Activated T-helper 1 cell treated with anti-CD3 and anti-CD28 coated beads, Interleukin-12 subunit alpha, Interleukin-12 subunit beta, Interleukin-2, Interleukin-4 antibody, amounts not matched to agents 30 ng/mL and 10 ng/mL and 1 ng/mL, durations not matched to agents 14 hours and 24 hours and 36 hours (primary cell): Measurements from ENCODE around the gene DPH1. TPM values are rescaled to one million over a fixed set of nuclear protein-coding genes. Genes with fewer than 3 reads are reported as not detected.
A peak's percentile ranks its signal among the peaks of the same experiment; 100 is the strongest.

Experiments
- DNase-seq: peaks from one replicate; pipeline ENCODE4 v3.0.0; 2021; ENCODE audit warnings: low spot score
- H3K27ac Mint-ChIP-seq: one replicate; pipeline ENCODE4 v1.8.0; 2021; ENCODE audit warnings: mild to moderate bottlenecking, mixed read lengths
- H3K27me3 Mint-ChIP-seq: one replicate; pipeline ENCODE4 v1.8.0; 2022; ENCODE audit warnings: mild to moderate bottlenecking, moderate library complexity, mixed read lengths; ENCODE audit not compliant: insufficient read depth
- H3K36me3 Mint-ChIP-seq: one replicate; pipeline ENCODE4 v1.8.0; 2021; ENCODE audit warnings: low read depth, mixed read lengths
- H3K4me1 Mint-ChIP-seq: one replicate; pipeline ENCODE4 v1.8.0; 2021; ENCODE audit warnings: low read depth, mixed read lengths
- H3K4me3 Mint-ChIP-seq: one replicate; pipeline ENCODE4 v1.8.0; 2021; ENCODE audit warnings: mild to moderate bottlenecking, moderate library complexity, mixed read lengths
- H3K9me3 Mint-ChIP-seq: one replicate; pipeline ENCODE4 v1.8.0; 2021; ENCODE audit warnings: mixed read lengths
- intact Hi-C: fragments of 100-400 bp; cut with micrococcal nuclease; formaldehyde crosslinking; loops from one replicate; pipeline ENCODE4 v1.15.1; 2024
- total RNA-seq: library from RNA; stranded (reverse); gene quantifications from 2 replicates; pipeline ENCODE4 v1.2.3, GENCODE V29; 2022

Gene DPH1
- total RNA-seq, 1 donor from 2014 or later, result 49.4 TPM

GRCh38 chr17:2081564-2081963, 51.6 kb downstream of the DPH1 start:
- peak overlapping the region; percentile 7 for H3K27ac Mint-ChIP-seq
- H3K36me3 Mint-ChIP-seq, result peaks cover 34% of the 10 kb centered on the region
- intact Hi-C loops, result no loop called here
- DNase-seq, result no peak
- H3K27me3 Mint-ChIP-seq, result no peaks in the 10 kb centered on the region
- H3K4me1 Mint-ChIP-seq, result peaks cover 54% of the 10 kb centered on the region
- H3K9me3 Mint-ChIP-seq, result no peaks in the 10 kb centered on the region
- no peak overlapping the region for H3K4me3 Mint-ChIP-seq

DNA sequence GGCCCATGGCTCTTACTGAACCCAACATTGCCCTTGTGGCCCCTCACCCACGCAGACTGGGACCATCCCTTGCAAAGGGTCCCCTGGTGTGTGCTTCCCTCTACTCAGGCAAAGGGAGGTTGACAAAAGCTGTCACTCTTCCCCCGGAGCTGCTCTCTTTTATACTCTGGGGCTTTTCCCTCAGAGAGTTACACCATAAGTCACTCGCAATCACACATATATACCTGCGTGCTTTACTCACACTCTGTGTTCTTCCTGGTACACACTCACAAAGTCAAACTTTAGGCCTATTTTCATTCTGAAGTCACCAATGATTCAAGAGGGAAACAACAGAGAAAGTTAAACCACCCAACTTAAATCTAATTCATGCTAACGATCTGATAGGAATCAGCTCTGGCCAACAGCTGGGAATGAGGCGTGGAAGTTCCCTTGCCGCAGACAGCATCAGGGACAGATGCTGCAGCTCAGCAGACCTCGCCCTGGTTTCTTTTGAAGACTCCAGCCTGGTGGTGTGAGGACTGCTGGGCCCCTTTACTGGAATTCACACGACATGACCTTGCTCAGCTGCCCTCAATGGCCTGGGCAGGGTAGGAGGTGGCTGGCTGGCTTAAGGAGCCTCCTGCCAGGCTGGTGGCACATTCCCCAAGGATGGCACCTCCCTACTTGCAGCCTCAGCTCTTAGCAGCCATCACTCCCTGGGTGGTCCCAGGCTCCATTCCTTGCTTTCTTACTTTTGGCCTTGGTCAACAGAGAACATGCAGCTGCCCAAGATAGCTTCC, 52.2 kb downstream of the DPH1 start:
- no peak overlapping the region for H3K27ac Mint-ChIP-seq
- peaks cover 60% of the 10 kb centered on the region for H3K4me1 Mint-ChIP-seq
- H3K27me3 Mint-ChIP-seq, result no peaks in the 10 kb centered on the region
- H3K9me3 Mint-ChIP-seq, result no peaks in the 10 kb centered on the region
- intact Hi-C loops, result no loop called here
- DNase-seq, result no peak
- peaks cover 33% of the 10 kb centered on the region for H3K36me3 Mint-ChIP-seq
- no peak overlapping the region for H3K4me3 Mint-ChIP-seq

- Mint-ChIP-seq H3K4me3 (peak overlapping the region; percentile 10), H3K27ac (peak overlapping the region; percentile 57), H3K9me3 (no peaks in the 10 kb centered on the region), H3K27me3 (peaks cover 1% of the 10 kb centered on the region), H3K4me1 (peaks cover 74% of the 10 kb centered on the region), H3K36me3 (peaks cover 28% of the 10 kb centered on the region)
- intact Hi-C loops, result no loop called here
- no peak for DNase-seq
Measured at GRCh38 chr17:2083613-2084035, 53.7 kb downstream of the DPH1 start.

DNA sequence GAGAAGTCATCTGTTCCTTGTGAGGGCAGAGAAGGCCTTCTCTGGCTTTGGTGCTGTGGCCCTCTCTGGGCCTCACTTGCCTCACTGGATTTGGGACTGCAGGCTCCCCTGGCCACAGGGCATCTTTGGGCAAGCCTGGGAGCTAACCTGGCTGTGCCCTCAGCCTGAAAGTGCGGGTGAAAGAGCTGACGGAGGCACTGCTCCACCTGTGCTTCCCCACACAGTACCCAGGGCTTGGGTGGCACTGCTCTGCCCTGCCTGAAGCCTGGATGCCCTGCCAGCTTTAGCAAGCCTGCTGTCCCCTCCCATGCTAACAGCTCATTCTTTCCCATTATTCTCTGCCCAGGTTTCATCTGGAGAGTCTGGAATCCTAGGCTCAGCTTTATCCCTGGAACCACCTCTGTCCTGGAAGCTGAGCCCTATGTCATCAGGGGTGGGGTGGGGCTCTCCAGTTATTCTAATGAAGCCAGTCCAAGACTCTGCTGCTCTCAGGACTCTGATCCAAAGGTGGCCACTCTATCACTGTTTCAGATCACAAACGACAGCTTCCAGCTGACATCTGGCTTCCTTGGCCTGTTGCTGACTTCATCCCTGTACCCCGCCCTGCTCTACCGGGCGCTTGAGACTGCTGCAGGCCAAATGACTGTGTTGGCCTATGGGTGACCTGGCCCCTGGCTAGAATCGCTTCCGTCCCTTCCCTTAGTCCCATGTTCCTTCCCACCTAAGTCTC, 54.2 kb downstream of the DPH1 start:
- Mint-ChIP-seq H3K36me3 (peaks cover 25% of the 10 kb centered on the region), H3K4me3 (no peak overlapping the region), H3K27me3 (peaks cover 1% of the 10 kb centered on the region), H3K9me3 (no peaks in the 10 kb centered on the region), H3K27ac (peak overlapping the region; percentile 65), H3K4me1 (peaks cover 80% of the 10 kb centered on the region)
- intact Hi-C loops, result no loop called here
- no peak for DNase-seq

- H3K27ac Mint-ChIP-seq, result peak overlapping the region; percentile 65
- peaks cover 1% of the 10 kb centered on the region for H3K27me3 Mint-ChIP-seq
- H3K4me1 Mint-ChIP-seq, result peaks cover 87% of the 10 kb centered on the region
- no peak overlapping the region for H3K4me3 Mint-ChIP-seq
- H3K36me3 Mint-ChIP-seq, result peaks cover 24% of the 10 kb centered on the region
- DNase-seq, result no peak
- intact Hi-C loops, result loop anchor here (5.0 kb wide), 2 partner anchors 33 to 72 kb away; no protein-coding TSS in a partner anchor
- no peaks in the 10 kb centered on the region for H3K9me3 Mint-ChIP-seq
Measured at GRCh38 chr17:2084766-2085647, 55.1 kb downstream of the DPH1 start.

- H3K36me3 Mint-ChIP-seq, result peaks cover 24% of the 10 kb centered on the region
- H3K9me3 Mint-ChIP-seq, result no peaks in the 10 kb centered on the region
- peak overlapping the region; percentile 86 for H3K27ac Mint-ChIP-seq
- H3K4me3 Mint-ChIP-seq, result no peak overlapping the region
- DNase-seq, result no peak
- peaks cover 92% of the 10 kb centered on the region for H3K4me1 Mint-ChIP-seq
- intact Hi-C loops, result loop anchor here (5.0 kb wide), 2 partner anchors 33 to 72 kb away; no protein-coding TSS in a partner anchor
- H3K27me3 Mint-ChIP-seq, result peaks cover 1% of the 10 kb centered on the region
Measured at GRCh38 chr17:2085648-2085949, 55.6 kb downstream of the DPH1 start.

DNA sequence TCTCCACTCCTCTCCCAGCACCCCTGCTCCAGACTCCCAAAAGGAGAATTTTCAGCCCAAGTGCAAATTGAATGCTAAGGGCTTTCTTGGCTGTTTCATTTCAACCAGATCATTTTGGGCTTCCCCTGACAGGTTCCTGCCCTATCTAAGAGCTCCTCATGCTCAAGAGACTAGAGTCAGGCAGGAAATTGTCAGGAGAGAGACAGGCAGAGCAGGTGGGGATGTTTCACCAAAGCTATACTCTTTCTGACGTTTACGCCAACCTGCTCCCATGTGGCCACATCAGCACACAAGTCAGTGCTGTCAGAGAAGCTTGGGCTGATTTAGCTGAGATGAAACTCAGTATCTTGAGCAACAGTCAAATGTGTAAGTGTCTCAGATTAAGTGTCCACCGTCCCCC, 56.4 kb downstream of the DPH1 start:
- peaks cover 1% of the 10 kb centered on the region for H3K27me3 Mint-ChIP-seq
- peaks cover 98% of the 10 kb centered on the region for H3K4me1 Mint-ChIP-seq
- no peaks in the 10 kb centered on the region for H3K9me3 Mint-ChIP-seq
- H3K27ac Mint-ChIP-seq, result peak overlapping the region; percentile 86
- intact Hi-C loops, result loop anchor here (5.0 kb wide), 2 partner anchors 34 to 71 kb away; no protein-coding TSS in a partner anchor
- H3K4me3 Mint-ChIP-seq, result peak overlapping the region; percentile 66
- no peak for DNase-seq
- peaks cover 24% of the 10 kb centered on the region for H3K36me3 Mint-ChIP-seq

DNA sequence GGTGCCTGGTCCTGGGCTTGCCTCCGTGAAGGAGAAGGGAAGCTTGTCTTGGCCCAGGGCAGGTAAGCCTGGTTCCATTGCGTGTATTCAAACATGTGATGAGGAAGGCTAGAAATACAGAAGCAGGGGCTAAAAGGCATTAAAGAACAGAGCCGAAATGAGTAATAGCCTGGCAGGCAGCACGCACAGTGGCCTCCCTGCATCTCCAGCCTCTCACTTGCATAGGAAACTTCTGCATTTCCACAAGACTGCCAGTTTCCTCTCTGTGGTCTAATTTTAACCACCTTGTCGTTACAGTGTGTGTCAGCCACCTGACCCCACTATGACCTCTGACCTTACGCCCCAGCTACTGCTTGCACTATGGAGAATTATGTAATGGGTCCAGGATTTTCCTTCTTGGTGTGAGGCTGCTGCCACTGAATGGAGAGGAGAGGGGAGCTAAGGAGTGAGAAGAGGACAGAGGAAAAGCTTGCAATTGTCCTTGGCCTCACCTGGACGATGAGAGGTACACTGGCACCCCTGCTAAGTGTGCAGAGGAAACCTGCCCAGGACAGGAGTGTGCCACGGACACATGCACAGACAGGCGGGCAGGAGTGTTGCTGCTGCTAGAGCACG, 57.8 kb downstream of the DPH1 start:
- Mint-ChIP-seq H3K4me3 (peak overlapping the region; percentile 66), H3K27me3 (peaks cover 1% of the 10 kb centered on the region), H3K36me3 (peaks cover 23% of the 10 kb centered on the region), H3K9me3 (no peaks in the 10 kb centered on the region), H3K4me1 (peaks cover 93% of the 10 kb centered on the region), H3K27ac (peak overlapping the region; percentile 86)
- DNase-seq, result peak; percentile 54
- intact Hi-C loops, result loop anchor here (1.0 to 5.0 kb wide), 5 partner anchors 17 to 179 kb away; no protein-coding TSS in a partner anchor

DNA sequence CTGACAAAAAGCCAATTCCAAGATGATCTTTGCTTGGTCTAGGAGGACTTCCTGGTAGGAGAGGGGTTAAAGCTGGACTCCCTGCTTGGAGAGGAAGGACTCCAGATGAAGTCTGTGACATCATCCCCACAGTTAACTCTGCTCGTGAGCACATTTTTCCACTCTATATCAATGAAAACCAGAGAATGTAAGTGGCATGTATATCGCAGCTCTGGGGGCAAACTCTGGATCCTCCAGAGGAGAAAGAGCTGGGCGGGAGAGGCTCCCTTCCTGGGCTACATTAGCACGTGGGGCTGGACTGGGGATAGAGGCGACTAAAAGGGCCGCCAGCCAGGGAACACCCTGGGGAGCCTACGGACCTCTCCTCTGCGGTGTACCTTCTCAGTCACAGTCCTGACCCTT, 59.1 kb downstream of the DPH1 start:
- H3K4me3 Mint-ChIP-seq, result peak overlapping the region; percentile 87
- H3K27ac Mint-ChIP-seq, result peak overlapping the region; percentile 94
- peaks cover 88% of the 10 kb centered on the region for H3K4me1 Mint-ChIP-seq
- no peak for DNase-seq
- H3K27me3 Mint-ChIP-seq, result peaks cover 1% of the 10 kb centered on the region
- no peaks in the 10 kb centered on the region for H3K9me3 Mint-ChIP-seq
- intact Hi-C loops, result loop anchor here (1.0 to 5.0 kb wide), 5 partner anchors 37 to 151 kb away; no protein-coding TSS in a partner anchor
- peaks cover 24% of the 10 kb centered on the region for H3K36me3 Mint-ChIP-seq

DNA sequence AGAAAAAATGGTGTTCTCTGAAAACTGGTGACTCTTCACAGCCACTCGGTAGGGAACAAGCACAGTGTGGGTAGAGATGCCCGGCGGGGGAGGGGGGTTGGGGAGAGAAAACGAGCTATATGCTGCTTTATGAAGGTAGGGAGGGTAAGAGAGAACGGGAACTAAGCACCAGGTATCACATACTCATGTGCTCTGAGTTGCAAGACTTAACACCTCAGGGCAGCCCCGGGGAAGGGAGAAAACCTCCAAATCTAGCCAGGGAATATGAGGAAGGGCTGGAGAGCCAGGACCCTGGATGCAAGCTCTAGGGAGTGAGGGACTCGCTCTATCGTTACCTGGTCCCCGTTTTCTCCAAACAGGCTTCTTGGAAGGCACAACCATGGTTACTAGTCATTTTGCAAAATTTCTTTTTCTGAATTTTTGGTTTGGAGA, 60.3 kb downstream of the DPH1 start:
- H3K27ac Mint-ChIP-seq, result peak overlapping the region; percentile 94
- intact Hi-C loops, result no loop called here
- peaks cover 1% of the 10 kb centered on the region for H3K27me3 Mint-ChIP-seq
- peaks cover 76% of the 10 kb centered on the region for H3K4me1 Mint-ChIP-seq
- DNase-seq, result no peak
- peak overlapping the region; percentile 87 for H3K4me3 Mint-ChIP-seq
- H3K9me3 Mint-ChIP-seq, result no peaks in the 10 kb centered on the region
- H3K36me3 Mint-ChIP-seq, result peaks cover 17% of the 10 kb centered on the region

DNA sequence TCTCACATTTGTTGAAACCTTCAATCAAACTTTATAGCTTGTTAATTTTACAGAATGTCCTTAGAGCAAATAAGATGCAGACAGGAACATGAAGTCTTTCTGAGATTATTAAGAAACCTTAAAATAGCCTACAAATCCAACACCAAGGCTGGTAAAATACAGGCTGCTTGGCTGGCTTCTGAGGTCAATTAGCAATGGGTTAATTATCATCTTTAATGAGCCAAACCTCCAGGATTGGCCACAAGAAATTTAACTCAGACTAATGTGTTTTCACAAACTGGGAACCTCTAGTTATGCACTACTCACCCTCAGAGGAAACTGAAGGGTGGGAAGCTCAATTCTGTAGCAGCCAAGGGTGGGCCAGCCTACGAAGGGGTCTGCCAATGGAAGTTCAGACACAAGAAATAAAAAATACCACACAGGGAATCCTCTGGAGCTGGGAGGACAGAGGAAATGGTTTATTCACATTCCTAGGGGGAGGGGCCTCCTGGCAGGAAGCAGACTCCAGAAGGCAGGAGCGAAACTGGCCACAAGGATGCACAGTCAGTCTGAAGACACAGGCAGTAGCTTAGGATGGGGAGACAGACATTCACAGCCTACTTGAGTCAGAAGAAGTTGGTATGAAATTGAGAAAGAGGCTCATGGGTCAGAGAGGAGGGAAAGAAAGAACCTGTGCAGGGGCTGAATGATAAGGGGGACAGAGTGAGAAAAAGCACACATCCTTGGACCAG, 61.0 kb downstream of the DPH1 start:
- peak overlapping the region; percentile 87 for H3K4me3 Mint-ChIP-seq
- no peaks in the 10 kb centered on the region for H3K9me3 Mint-ChIP-seq
- peaks cover 69% of the 10 kb centered on the region for H3K4me1 Mint-ChIP-seq
- peaks cover 1% of the 10 kb centered on the region for H3K27me3 Mint-ChIP-seq
- H3K27ac Mint-ChIP-seq, result peak overlapping the region; percentile 11
- intact Hi-C loops, result no loop called here
- H3K36me3 Mint-ChIP-seq, result peaks cover 17% of the 10 kb centered on the region
- no peak for DNase-seq

GRCh38 chr17:2092253-2092652, 62.3 kb downstream of the DPH1 start:
- no peak for DNase-seq
- peak overlapping the region; percentile 1 for H3K27ac Mint-ChIP-seq
- H3K4me1 Mint-ChIP-seq, result peaks cover 56% of the 10 kb centered on the region
- no peak overlapping the region for H3K4me3 Mint-ChIP-seq
- peaks cover 16% of the 10 kb centered on the region for H3K36me3 Mint-ChIP-seq
- intact Hi-C loops, result no loop called here
- peaks cover 1% of the 10 kb centered on the region for H3K27me3 Mint-ChIP-seq
- H3K9me3 Mint-ChIP-seq, result no peaks in the 10 kb centered on the region
